Measurements from ENCODE around the gene POLR2M.

DNA sequence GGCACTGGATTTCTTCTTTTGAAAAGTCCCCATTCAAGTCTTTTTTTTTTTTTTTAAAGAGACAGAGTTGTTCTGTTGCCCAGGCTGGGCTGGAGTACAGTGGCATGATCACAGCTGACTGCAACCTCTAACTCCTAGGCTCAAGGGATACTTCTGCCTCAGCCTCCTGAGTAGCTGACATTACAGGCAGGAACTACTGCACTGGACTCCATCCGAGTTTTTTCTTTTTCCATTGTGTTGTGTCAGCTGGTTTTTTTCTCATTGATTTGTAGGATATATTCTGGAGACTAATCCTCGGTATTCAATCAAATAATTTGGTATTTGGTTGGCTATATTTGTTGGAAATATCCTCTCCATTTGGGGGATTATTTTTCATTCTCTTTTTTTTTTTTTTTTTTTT, 11.8 kb downstream of the POLR2M start:
- TF ChIP-seq CTCF (IDR thresholded peaks at IDR 0.05) (no peak), POLR2A (IDR thresholded peaks at IDR 0.05) (no peak)
